Mucosa of stomach (tissue), 1 donor: Measurements from ENCODE around the gene PMF1.
A peak's percentile ranks its signal among the peaks of the same experiment; 100 is the strongest.

Source experiments
- H3K27me3 ChIP-seq: one replicate; pipeline ENCODE4 v1.7.0; 2013; ENCODE audit warnings: mild to moderate bottlenecking, low read length; ENCODE audit not compliant: control insufficient read depth, insufficient read depth
- H3K36me3 ChIP-seq: one replicate; pipeline ENCODE4 v1.7.0; 2013; ENCODE audit warnings: low read length; ENCODE audit not compliant: control insufficient read depth, insufficient read depth
- H3K4me1 ChIP-seq: one replicate; pipeline ENCODE4 v1.7.0; 2013; ENCODE audit warnings: mild to moderate bottlenecking, low read length; ENCODE audit not compliant: control insufficient read depth, insufficient read depth
- H3K4me3 ChIP-seq: one replicate; pipeline ENCODE4 v1.7.0; 2013; ENCODE audit warnings: low read length
- H3K9ac ChIP-seq: one replicate; pipeline ENCODE4 v1.7.0; 2013; ENCODE audit warnings: mild to moderate bottlenecking, low read length, moderate library complexity
- H3K9me3 ChIP-seq: one replicate; pipeline ENCODE4 v1.7.0; 2013; ENCODE audit warnings: mild to moderate bottlenecking, low read length, moderate library complexity; ENCODE audit not compliant: control insufficient read depth
- donor health status: Pancreatic carcinoma.

PMF1 gene

DNA sequence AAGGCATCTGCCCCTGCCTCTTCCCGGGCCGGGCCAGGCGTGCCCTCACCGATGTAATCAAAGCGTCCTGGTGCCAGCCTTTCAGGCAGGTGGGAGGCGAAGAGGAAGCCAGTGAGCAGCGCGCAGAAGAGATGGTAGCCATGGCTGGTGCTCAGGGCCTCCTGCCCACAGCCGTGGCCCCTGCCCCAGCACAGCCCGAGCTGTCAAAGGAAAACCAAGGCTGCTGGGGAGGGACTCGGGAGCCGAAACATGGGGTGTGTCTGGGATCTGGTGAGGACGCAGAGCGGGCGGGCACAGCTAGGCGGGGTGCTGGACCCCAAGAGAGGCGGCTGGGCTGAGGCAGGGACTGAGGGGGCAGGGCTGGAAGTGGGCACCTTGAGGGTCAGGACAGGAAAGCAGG is 31.9 kb downstream of the PMF1 start:
- no peak overlapping the region for H3K4me3 ChIP-seq
- peaks cover 32% of the 10 kb centered on the region for H3K4me1 ChIP-seq
- no peaks in the 10 kb centered on the region for H3K9me3 ChIP-seq
- H3K27me3 ChIP-seq, result peaks cover 27% of the 10 kb centered on the region
- H3K36me3 ChIP-seq, result no peaks in the 10 kb centered on the region
- peak overlapping the region; percentile 47 for H3K9ac ChIP-seq

DNA sequence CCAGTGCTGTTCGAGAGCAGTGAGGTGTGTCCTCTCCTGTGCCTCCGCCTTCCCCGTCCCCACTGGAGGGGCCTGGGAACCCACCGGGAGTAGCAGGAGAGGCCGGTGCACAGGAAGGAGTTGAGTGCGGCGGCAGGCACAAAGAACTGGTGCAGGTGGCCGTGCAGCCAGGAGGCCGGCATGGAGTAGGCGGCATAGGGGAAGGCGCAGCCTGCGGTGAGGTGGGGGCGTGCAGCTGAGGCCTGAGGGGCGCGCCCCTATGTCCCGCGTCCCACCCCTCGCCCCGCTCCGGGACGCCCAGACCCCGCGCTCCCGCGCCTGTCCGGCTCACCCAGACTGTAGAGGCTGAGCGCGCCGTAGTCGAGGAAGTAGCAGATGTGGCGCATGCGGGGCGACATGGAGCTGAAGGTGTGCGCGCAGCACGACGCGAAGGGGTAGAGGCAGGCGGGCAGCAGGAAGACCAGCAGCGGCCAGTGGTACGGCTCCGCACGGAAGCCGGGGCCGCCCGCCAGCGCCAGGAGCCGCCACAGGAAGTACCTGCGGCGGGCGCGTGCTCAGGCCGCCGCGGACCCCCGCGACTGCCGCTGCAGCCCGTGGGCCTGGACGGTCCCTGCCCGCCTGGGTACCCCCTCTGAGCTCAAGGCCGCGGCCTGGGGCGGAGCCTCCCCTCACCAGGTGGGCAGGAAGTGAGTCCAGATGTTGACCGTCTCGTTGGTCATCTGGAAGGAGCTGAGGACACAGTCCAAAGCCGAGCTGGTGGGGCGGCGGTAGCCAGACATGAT is 32.8 kb downstream of the PMF1 start:
- Histone ChIP-seq H3K36me3 (peaks cover 4% of the 10 kb centered on the region), H3K4me1 (peaks cover 32% of the 10 kb centered on the region), H3K9ac (peak overlapping the region; percentile 47), H3K27me3 (peaks cover 27% of the 10 kb centered on the region), H3K4me3 (no peak overlapping the region), H3K9me3 (no peaks in the 10 kb centered on the region)

DNA sequence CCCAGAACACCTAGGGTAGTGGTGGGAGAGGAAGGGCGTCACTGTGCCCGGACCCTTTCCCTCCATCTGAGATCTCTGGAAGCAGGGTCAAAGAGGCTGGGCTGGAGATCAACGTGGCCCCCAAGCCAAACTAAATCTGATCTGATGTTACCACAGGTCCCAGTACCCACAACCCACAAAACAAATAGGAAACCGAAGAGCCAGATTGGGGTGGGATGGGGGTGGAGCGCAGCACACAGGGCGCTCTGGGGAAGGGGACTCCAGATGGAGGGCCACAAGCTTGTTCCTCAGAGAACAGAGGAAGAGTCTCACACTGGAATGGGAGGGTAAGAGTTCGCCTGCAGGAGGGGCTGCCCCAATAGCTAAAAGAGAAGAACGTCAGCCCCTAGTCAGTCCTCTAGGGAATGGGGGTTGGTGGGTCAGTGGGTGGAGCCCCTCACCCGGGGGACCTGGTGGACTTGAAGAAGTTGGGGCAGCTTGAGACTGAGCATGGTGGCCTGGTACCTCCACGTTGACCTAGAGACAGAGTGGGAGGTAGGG is 33.5 kb downstream of the PMF1 start:
- H3K27me3 ChIP-seq, result peaks cover 27% of the 10 kb centered on the region
- H3K9me3 ChIP-seq, result no peaks in the 10 kb centered on the region
- peak overlapping the region; percentile 47 for H3K9ac ChIP-seq
- H3K4me3 ChIP-seq, result no peak overlapping the region
- peaks cover 11% of the 10 kb centered on the region for H3K36me3 ChIP-seq
- H3K4me1 ChIP-seq, result peaks cover 32% of the 10 kb centered on the region

DNA sequence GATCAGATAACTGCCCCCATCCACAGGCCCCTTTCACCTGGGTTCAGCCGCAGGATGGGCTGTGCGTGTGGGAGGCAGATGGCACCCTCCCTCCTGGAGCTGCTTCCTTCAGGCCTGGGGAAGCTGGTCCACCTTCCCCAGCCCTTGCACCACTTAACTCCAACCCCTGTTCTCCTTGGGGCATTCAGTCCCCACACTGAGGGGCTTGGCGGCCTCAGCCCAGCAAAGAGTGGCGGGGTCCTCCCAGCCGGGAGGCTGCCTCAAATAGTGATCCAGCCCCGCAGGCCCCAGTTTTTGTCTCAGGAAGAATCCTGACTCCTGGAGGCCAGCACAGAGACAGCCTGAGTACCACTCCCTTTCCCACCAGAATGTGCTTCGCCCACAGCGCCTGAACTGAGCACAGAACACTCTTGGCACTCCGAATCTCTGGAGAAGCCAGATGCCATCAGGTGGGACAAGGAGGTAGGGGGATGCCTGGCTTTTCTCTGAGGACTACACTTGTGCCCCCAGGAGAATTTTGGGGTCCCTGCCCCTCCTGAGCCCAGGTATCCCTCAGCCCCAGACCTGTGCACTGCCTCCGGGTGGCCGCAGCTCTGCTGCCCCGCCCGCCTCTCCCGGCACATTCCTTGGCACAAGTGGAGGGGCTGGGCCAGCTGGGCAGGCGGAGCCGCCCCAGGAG is 34.1 kb downstream of the PMF1 start:
- Histone ChIP-seq H3K9me3 (no peaks in the 10 kb centered on the region), H3K27me3 (peaks cover 27% of the 10 kb centered on the region), H3K36me3 (peaks cover 17% of the 10 kb centered on the region), H3K4me1 (peaks cover 32% of the 10 kb centered on the region), H3K4me3 (no peak overlapping the region), H3K9ac (no peak overlapping the region)

DNA sequence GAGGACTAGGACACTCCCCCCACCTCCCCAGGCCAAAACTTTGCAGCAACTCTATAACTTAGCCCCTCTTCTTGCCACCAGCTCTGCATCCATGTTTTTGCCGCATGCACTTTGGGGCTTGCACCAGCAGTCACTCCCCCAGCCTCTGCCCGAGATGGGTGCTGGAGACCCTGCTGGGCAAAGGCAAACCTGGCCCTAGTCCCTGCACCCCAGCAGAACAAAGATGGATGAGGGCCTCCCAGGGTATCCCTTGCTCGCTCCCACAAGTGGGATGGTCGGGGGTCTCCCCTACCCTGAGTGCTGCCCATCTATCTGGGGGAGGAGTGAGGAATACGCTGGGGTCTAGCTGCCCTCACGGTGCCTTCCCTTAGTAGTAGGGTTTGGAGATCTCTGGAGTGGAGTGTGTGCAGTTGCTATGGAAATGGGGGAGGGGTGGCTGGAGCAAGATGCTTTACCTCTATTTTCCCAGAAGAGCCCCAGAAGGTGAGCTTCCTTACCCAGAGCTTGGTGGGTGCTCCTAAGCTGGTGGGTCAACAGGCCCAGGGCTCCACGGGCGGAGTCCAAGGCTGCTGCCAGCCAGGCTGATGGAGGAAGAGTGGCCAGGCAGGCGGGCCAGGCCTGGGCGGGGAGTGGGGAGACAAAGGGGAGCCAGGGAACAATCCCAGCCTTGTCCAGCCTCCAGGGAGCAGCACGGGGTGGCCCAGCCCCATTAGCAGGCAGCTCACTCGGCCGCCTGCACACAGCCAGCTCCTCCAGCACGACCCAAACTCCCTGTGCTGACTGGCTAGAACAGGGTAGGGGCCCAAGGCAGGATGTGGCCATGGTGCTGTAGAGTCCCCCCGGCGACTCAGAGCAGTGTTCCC is 34.9 kb downstream of the PMF1 start, which contains the start of gene PAQR6:
TSS of gene PAQR6 (minus strand) at position 597 of the 863 bp plus-strand sequence. CDS start 1,325 bp downstream, outside the sequence.
- peaks cover 27% of the 10 kb centered on the region for H3K27me3 ChIP-seq
- H3K9me3 ChIP-seq, result no peaks in the 10 kb centered on the region
- peaks cover 32% of the 10 kb centered on the region for H3K4me1 ChIP-seq
- H3K36me3 ChIP-seq, result peaks cover 24% of the 10 kb centered on the region
- no peak within 1 kb of the TSS for H3K4me3 ChIP-seq
- no peak within 1 kb of the TSS for H3K9ac ChIP-seq

DNA sequence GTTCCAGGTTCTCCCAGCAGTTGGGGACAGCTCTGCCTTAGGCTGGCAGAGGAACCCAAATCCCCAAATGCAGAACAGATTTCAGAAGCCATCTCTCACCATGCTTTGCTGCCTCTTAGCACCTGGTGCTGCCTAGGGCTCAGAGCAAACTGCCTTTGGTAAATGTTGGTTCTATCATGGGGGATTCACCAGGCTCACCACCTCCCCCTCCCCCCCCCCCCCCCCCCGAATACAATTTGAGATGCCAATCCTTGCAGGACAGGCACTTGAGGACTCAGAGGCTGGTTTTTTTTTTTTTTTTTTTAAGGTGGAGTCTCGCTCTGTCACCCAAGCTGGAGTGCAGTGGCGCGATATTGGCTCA is 35.5 kb downstream of the PMF1 start:
- no peak overlapping the region for H3K9ac ChIP-seq
- H3K36me3 ChIP-seq, result peaks cover 24% of the 10 kb centered on the region
- H3K4me3 ChIP-seq, result no peak overlapping the region
- peaks cover 27% of the 10 kb centered on the region for H3K27me3 ChIP-seq
- H3K4me1 ChIP-seq, result peaks cover 32% of the 10 kb centered on the region
- H3K9me3 ChIP-seq, result no peaks in the 10 kb centered on the region

DNA sequence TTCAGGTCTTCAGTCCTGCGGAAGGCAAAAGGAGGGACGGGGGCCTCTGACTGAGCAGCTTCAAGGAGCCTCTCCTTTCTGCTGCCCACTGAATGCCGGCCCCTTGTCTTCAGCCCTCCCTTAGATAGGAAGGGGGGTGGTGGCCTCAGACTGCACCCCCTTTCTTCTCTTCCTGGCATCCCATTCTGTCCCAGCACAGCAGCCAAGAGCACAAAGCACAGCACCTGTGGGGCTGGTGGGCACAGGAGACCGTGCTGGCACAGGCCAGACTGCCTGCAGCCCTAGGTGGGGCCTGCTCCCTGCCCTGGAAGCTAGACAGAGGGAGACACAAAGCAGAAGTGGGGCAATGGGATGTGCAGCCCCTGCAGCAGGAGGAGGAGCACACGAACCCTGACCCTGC is 36.8 kb downstream of the PMF1 start:
- no peaks in the 10 kb centered on the region for H3K9me3 ChIP-seq
- H3K4me3 ChIP-seq, result no peak overlapping the region
- H3K36me3 ChIP-seq, result peaks cover 33% of the 10 kb centered on the region
- peaks cover 26% of the 10 kb centered on the region for H3K27me3 ChIP-seq
- peaks cover 32% of the 10 kb centered on the region for H3K4me1 ChIP-seq
- no peak overlapping the region for H3K9ac ChIP-seq

DNA sequence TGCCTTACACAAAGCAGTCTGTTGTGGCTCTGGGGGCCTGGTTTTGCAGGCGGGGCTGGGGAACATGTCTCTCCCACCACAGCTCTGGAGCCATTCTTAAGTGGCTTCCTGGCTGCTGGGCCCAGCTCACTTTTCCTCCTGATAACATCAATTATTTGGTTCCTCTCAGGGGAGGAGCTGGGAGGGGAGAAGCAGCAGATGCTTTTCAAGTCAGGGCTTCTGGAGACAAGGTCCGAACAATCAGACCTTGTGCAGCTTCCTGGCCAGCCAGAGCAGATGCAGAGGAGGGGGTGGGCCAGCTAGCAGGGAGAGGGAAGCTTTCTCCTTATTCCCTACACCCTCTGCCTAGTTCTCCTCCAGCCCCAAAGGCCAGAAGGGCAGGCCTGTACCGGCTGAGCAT is 38.7 kb downstream of the PMF1 start:
- H3K4me1 ChIP-seq, result peaks cover 16% of the 10 kb centered on the region
- H3K9me3 ChIP-seq, result no peaks in the 10 kb centered on the region
- H3K27me3 ChIP-seq, result peaks cover 9% of the 10 kb centered on the region
- H3K4me3 ChIP-seq, result no peak overlapping the region
- no peak overlapping the region for H3K9ac ChIP-seq
- H3K36me3 ChIP-seq, result peaks cover 33% of the 10 kb centered on the region

DNA sequence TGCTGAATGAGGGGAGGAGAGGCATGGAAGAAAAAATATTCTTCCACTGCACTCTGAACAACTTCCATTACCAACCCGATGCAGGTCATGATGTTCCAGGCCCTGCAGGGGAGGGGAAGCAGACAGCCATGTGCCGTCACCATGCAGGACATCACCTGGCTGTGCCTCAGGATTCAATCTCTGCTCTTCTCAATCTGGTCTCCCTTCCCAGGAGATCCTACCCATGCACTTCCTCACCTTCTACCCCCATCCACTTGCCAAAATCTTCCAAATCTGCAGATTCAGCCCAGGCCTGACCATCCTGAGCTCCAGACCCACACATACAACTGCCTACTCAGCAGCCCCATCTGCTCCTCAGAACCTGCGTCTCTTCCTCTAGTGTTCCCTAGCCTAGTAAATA is 40.8 kb downstream of the PMF1 start:
- H3K9ac ChIP-seq, result no peak overlapping the region
- peaks cover 34% of the 10 kb centered on the region for H3K36me3 ChIP-seq
- no peak overlapping the region for H3K4me3 ChIP-seq
- H3K9me3 ChIP-seq, result no peaks in the 10 kb centered on the region
- H3K27me3 ChIP-seq, result no peaks in the 10 kb centered on the region
- H3K4me1 ChIP-seq, result no peaks in the 10 kb centered on the region

DNA sequence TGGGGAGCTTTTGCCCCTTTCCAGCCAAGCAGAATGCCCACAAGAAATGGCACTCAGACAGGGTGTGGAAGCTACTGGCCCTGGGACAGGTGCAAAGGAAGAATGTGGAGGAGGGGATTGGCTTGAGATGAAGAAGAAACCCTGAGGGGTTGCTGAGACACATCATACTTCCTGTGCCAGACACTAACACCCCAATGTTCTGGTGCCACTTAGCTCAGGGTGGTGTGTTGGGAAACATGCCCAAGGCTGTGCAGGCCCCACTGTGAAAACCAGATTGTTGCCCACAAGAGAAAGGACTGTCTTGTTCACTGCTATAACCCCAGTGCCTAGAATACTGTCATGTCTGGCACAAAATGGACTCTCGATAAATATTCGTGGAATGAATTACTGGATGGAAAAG is 44.9 kb downstream of the PMF1 start:
- peaks cover 39% of the 10 kb centered on the region for H3K36me3 ChIP-seq
- no peaks in the 10 kb centered on the region for H3K4me1 ChIP-seq
- H3K27me3 ChIP-seq, result no peaks in the 10 kb centered on the region
- H3K9ac ChIP-seq, result no peak overlapping the region
- no peak overlapping the region for H3K4me3 ChIP-seq
- no peaks in the 10 kb centered on the region for H3K9me3 ChIP-seq

DNA sequence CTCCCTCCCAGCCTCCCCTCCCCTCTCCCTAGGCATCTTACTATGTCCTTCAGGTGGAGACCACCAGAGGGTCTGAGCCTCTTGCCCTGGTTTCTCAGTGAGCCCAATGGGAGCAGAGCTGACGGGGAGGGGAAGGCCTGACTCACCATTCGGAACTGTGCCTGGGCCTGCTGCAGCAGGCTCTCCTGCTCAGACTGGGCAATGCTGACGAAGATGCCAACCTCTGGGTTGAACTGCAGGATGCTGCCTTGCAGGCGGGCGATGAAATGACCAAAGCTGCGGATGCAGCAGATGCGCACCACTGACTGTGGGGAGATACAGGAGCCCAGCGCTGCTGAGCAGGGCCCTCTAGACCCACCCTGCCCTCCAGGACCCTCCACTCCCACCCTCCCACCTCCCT is 46.1 kb downstream of the PMF1 start:
- Histone ChIP-seq H3K36me3 (peaks cover 46% of the 10 kb centered on the region), H3K9ac (no peak overlapping the region), H3K4me1 (no peaks in the 10 kb centered on the region), H3K4me3 (no peak overlapping the region), H3K27me3 (no peaks in the 10 kb centered on the region), H3K9me3 (no peaks in the 10 kb centered on the region)
